ENCODE results near the gene FUT8.

The FUT8 gene

GRCh38 chr14:65783101-65783500 lies 370.6 kb downstream of the FUT8 start:
- TF ChIP-seq GLIS3 (CRISPR knock-in tag; IDR thresholded peaks at IDR 0.05) (no peak), BACH2 (CRISPR knock-in tag; IDR thresholded peaks at IDR 0.05; ENCODE audit: borderline replicate concordance) (no peak)
- ATAC-seq = no peak

- no peak for TF ChIP-seq PATZ1 (CRISPR knock-in tag; IDR thresholded peaks at IDR 0.05; ENCODE audit: borderline replicate concordance)
- TF ChIP-seq TCF4 (CRISPR knock-in tag; IDR thresholded peaks at IDR 0.05; ENCODE audit: borderline replicate concordance) = no peak
- TF ChIP-seq OSR1 (CRISPR knock-in tag; IDR thresholded peaks at IDR 0.05) = no peak
- no peak for TF ChIP-seq ZNF8 (CRISPR knock-in tag; IDR thresholded peaks at IDR 0.05)
- TF ChIP-seq TOX (CRISPR knock-in tag; IDR thresholded peaks at IDR 0.05; ENCODE audit: borderline replicate concordance) = no peak
- no peak for TF ChIP-seq SNAI2 (CRISPR knock-in tag; IDR thresholded peaks at IDR 0.05)
- no peak for TF ChIP-seq ZFP30 (CRISPR knock-in tag; IDR thresholded peaks at IDR 0.05)
- TF ChIP-seq GLIS3 (CRISPR knock-in tag; IDR thresholded peaks at IDR 0.05) = no peak
- no peak for TF ChIP-seq CREB5 (CRISPR knock-in tag; IDR thresholded peaks at IDR 0.05; ENCODE audit: low read depth)
- TF ChIP-seq ESRRG (CRISPR knock-in tag; IDR thresholded peaks at IDR 0.05) = no peak
- TF ChIP-seq CSDC2 (CRISPR knock-in tag; IDR thresholded peaks at IDR 0.05) = no peak
- no peak for TF ChIP-seq CSRNP3 (CRISPR knock-in tag; IDR thresholded peaks at IDR 0.05)
- no peak for TF ChIP-seq ARNTL (CRISPR knock-in tag; IDR thresholded peaks at IDR 0.05; ENCODE audit: borderline replicate concordance, low read depth)
- TF ChIP-seq TSHZ2 (CRISPR knock-in tag; IDR thresholded peaks at IDR 0.05) = no peak
- no peak for ATAC-seq
Measured at GRCh38 chr14:65783576-65783975, 371.0 kb downstream of the FUT8 start.

- no peak for TF ChIP-seq TOX (CRISPR knock-in tag; IDR thresholded peaks at IDR 0.05; ENCODE audit: borderline replicate concordance)
- no peak for TF ChIP-seq TCF4 (CRISPR knock-in tag; IDR thresholded peaks at IDR 0.05; ENCODE audit: borderline replicate concordance)
- TF ChIP-seq RARB (CRISPR knock-in tag; IDR thresholded peaks at IDR 0.05) = no peak
- TF ChIP-seq TSHZ2 (CRISPR knock-in tag; IDR thresholded peaks at IDR 0.05) = no peak
- TF ChIP-seq ZFP30 (CRISPR knock-in tag; IDR thresholded peaks at IDR 0.05) = no peak
- TF ChIP-seq OSR1 (CRISPR knock-in tag; IDR thresholded peaks at IDR 0.05) = no peak
- no peak for TF ChIP-seq ARNTL (CRISPR knock-in tag; IDR thresholded peaks at IDR 0.05; ENCODE audit: borderline replicate concordance, low read depth)
- no peak for ATAC-seq
Measured at GRCh38 chr14:65784574-65784973, 372.0 kb downstream of the FUT8 start.

- TF ChIP-seq ARNTL (CRISPR knock-in tag; IDR thresholded peaks at IDR 0.05; ENCODE audit: borderline replicate concordance, low read depth) = no peak
- no peak for TF ChIP-seq ZC3H10 (CRISPR knock-in tag; IDR thresholded peaks at IDR 0.05)
- TF ChIP-seq PPARA (CRISPR knock-in tag; IDR thresholded peaks at IDR 0.05; ENCODE audit: borderline replicate concordance) = no peak
- no peak for TF ChIP-seq PATZ1 (CRISPR knock-in tag; IDR thresholded peaks at IDR 0.05; ENCODE audit: borderline replicate concordance)
- no peak for TF ChIP-seq ESRRG (CRISPR knock-in tag; IDR thresholded peaks at IDR 0.05)
- no peak for TF ChIP-seq ZFP3 (CRISPR knock-in tag; IDR thresholded peaks at IDR 0.05)
- no peak for TF ChIP-seq OSR1 (CRISPR knock-in tag; IDR thresholded peaks at IDR 0.05)
- TF ChIP-seq ZNF70 (CRISPR knock-in tag; IDR thresholded peaks at IDR 0.05) = no peak
- TF ChIP-seq GLIS3 (CRISPR knock-in tag; IDR thresholded peaks at IDR 0.05) = no peak
- no peak for ATAC-seq
Measured at GRCh38 chr14:65787461-65787860, 374.9 kb downstream of the FUT8 start.
